K562 (cell line): ENCODE results near the gene EFCAB5. TPM values are rescaled to one million over a fixed set of nuclear protein-coding genes. Genes with fewer than 3 reads are reported as not detected.

ENCODE experiments used
- CHD4 ChIP-seq: fragments of 200-600 bp; sonication (generic); IDR thresholded peaks from 3 replicates; pipeline ENCODE4 v1.6.1; 2012; ENCODE audit warnings: low read depth, mild to moderate bottlenecking, mixed read lengths, low read length, inconsistent platforms; ENCODE audit not compliant: insufficient read depth, insufficient replicate concordance, poor library complexity, severe bottlenecking
- CREB1 ChIP-seq, 2 experiments: sonication (generic) in 1 of 2; formaldehyde crosslinking in 1 of 2; IDR thresholded peaks; 2 replicates each; pipeline versions ENCODE4 v1.6.1 to v1.8.0; 2012 to 2022; ENCODE audit warnings: inconsistent platforms in 1 of 2, mild to moderate bottlenecking in 1 of 2, missing genetic modification reagents in 1 of 2, moderate library complexity in 1 of 2
- ETS2 ChIP-seq: IDR thresholded peaks from 2 replicates; pipeline ENCODE4 v1.6.1; 2016; ENCODE audit warnings: borderline replicate concordance, missing genetic modification characterization, mild to moderate bottlenecking, moderate library complexity, missing compliant biosample characterization; ENCODE audit not compliant: poor library complexity, severe bottlenecking
- HDAC1 ChIP-seq, 2 experiments: fragments of 450-650 bp; IDR thresholded peaks; 2 replicates each; pipeline ENCODE4 v1.6.1; 2016 to 2017; ENCODE audit warnings: inconsistent platforms in 1 of 2, mild to moderate bottlenecking in 1 of 2, moderate library complexity in 1 of 2
- HMG20B ChIP-seq: fragments of 250-450 bp; sonication (Bioruptor Pico); IDR thresholded peaks from 2 replicates; pipeline ENCODE4 v1.5.0; 2021; ENCODE audit warnings: mild to moderate bottlenecking
- JUND ChIP-seq, 2 experiments: IDR thresholded peaks; 2 replicates in 1 of 2; 3 replicates in 1 of 2; pipeline ENCODE4 v1.6.1; 2011; ENCODE audit warnings: borderline replicate concordance in 2 of 2, low read depth in 2 of 2, low read length in 2 of 2, improper control_type of control experiment in 1 of 2, missing biosample characterization in 1 of 2, missing genetic modification characterization in 1 of 2, missing genetic modification reagents in 1 of 2
- KDM1A ChIP-seq, 2 experiments: fragments of 450-650 bp; IDR thresholded peaks; 2 replicates each; pipeline ENCODE4 v1.6.1; 2016; ENCODE audit warnings: mild to moderate bottlenecking in 2 of 2
- MAFK ChIP-seq: IDR thresholded peaks from 2 replicates; pipeline ENCODE4 v1.6.1; 2011; ENCODE audit warnings: low read length, improper control_type of control experiment
- NFRKB ChIP-seq: fragments of 450-650 bp; IDR thresholded peaks from 2 replicates; pipeline ENCODE4 v1.6.1; 2016; ENCODE audit warnings: low read depth
- NR3C1 ChIP-seq: sonication (generic); formaldehyde crosslinking; IDR thresholded peaks from 2 replicates; pipeline ENCODE4 v1.8.1; 2022; ENCODE audit warnings: missing genetic modification reagents
- PPARD ChIP-seq: fragments of 250-450 bp; sonication (Bioruptor Pico); IDR thresholded peaks from 2 replicates; pipeline ENCODE4 v1.8.0; 2022; ENCODE audit warnings: inconsistent platforms, mild to moderate bottlenecking, moderate library complexity
- SAFB ChIP-seq: fragments of 200-400 bp; formaldehyde crosslinking; IDR thresholded peaks from 2 replicates; pipeline ENCODE4 v1.6.1; 2017; ENCODE audit warnings: low read depth, low read length, borderline replicate concordance
- SRSF1 ChIP-seq: fragments of 200-400 bp; formaldehyde crosslinking; IDR thresholded peaks from 2 replicates; pipeline ENCODE4 v1.6.1; 2017; ENCODE audit warnings: mild to moderate bottlenecking, low read depth, low read length, moderate library complexity
- STAT5A ChIP-seq: IDR thresholded peaks from 2 replicates; pipeline ENCODE4 v1.6.1; 2012; ENCODE audit warnings: low read length, inconsistent platforms, borderline replicate concordance
- TCF7 ChIP-seq: sonication (generic); IDR thresholded peaks from 2 replicates; pipeline ENCODE4 v1.6.1; 2016; ENCODE audit warnings: antibody characterized with exemption, borderline replicate concordance
- USF2 ChIP-seq: sonication (generic); formaldehyde crosslinking; IDR thresholded peaks from 2 replicates; pipeline ENCODE4 v1.5.0; 2020; ENCODE audit warnings: missing genetic modification reagents
- ZNF134 ChIP-seq: fragments of 250-450 bp; sonication (Bioruptor Pico); conservative IDR thresholded peaks from 2 replicates; pipeline ENCODE4 v1.4.0; 2020
- ZNF140 ChIP-seq: fragments of 250-450 bp; sonication (Bioruptor Pico); IDR thresholded peaks from 2 replicates; pipeline ENCODE4 v1.8.0; 2021; ENCODE audit warnings: moderate library complexity, mild to moderate bottlenecking, inconsistent platforms
- ZNF24 ChIP-seq: fragments of 450-650 bp; IDR thresholded peaks from 2 replicates; pipeline ENCODE4 v1.6.1; 2016
- ZNF277 ChIP-seq: fragments of 250-450 bp; sonication (Bioruptor Pico); IDR thresholded peaks from 2 replicates; pipeline ENCODE4 v1.8.0; 2022; ENCODE audit warnings: inconsistent platforms, mild to moderate bottlenecking, moderate library complexity, borderline replicate concordance
- ZNF316 ChIP-seq: fragments of 450-650 bp; IDR thresholded peaks from 2 replicates; pipeline ENCODE4 v1.6.1; 2016
- ZNF347 ChIP-seq: fragments of 450-650 bp; formaldehyde crosslinking; IDR thresholded peaks from 2 replicates; pipeline ENCODE4 v1.4.0; 2020; ENCODE audit warnings: low read depth, mild to moderate bottlenecking, moderate library complexity
- ZSCAN29 ChIP-seq: fragments of 450-650 bp; IDR thresholded peaks from 2 replicates; pipeline ENCODE4 v1.6.1; 2017
- polyA plus RNA-seq, 8 experiments: library from polyadenylated mRNA; depleted of rRNA in 4 of 8; stranded (reverse) in 5 of 8; unstranded in 3 of 8; fragments of >200 nt; fragmentation: Nextera tagmentation in 2 of 8; fragmentation: Illumina TruSeq in 1 of 8; extraction: Ambion mirVana in 2 of 8; extraction: Trizol in 1 of 8; gene quantifications; 2 replicates each; pipeline versions ENCODE4 v1.2.1 to v1.2.3, GENCODE V29; 2011 to 2014; ENCODE audit warnings: inconsistent platforms in 1 of 8, missing spikeins in 1 of 8
- total RNA-seq, 7 experiments: library from RNA; depleted of rRNA in 6 of 7; stranded (reverse); fragments of >200 nt in 6 of 7; fragmentation: Illumina TruSeq in 2 of 7; extraction: Trizol in 2 of 7; gene quantifications; 2 replicates each; pipeline versions ENCODE4 v1.2.1 to v1.2.3, GENCODE V29; 2011 to 2021; ENCODE audit warnings: low replicate concordance in 1 of 7
- TF ChIP-seq, protein P1 (sequence below): IDR thresholded peaks from 2 replicates; pipeline ENCODE4 v1.6.1; 2011; ENCODE audit not compliant: insufficient read length; ENCODE audit errors: extremely low read depth
- TF ChIP-seq, protein P2 (sequence below): fragments of 450-650 bp; formaldehyde crosslinking; IDR thresholded peaks from 2 replicates; pipeline ENCODE4 v1.4.0; 2020; ENCODE audit warnings: mild to moderate bottlenecking, moderate library complexity

EFCAB5 gene
- total and polyA plus RNA-seq, 9 of the 15 experiments (the other 6 are each of a cell fraction or from before 2014, with no cell fraction given) = 0.06 to 0.11 TPM; not detected in 7

DNA sequence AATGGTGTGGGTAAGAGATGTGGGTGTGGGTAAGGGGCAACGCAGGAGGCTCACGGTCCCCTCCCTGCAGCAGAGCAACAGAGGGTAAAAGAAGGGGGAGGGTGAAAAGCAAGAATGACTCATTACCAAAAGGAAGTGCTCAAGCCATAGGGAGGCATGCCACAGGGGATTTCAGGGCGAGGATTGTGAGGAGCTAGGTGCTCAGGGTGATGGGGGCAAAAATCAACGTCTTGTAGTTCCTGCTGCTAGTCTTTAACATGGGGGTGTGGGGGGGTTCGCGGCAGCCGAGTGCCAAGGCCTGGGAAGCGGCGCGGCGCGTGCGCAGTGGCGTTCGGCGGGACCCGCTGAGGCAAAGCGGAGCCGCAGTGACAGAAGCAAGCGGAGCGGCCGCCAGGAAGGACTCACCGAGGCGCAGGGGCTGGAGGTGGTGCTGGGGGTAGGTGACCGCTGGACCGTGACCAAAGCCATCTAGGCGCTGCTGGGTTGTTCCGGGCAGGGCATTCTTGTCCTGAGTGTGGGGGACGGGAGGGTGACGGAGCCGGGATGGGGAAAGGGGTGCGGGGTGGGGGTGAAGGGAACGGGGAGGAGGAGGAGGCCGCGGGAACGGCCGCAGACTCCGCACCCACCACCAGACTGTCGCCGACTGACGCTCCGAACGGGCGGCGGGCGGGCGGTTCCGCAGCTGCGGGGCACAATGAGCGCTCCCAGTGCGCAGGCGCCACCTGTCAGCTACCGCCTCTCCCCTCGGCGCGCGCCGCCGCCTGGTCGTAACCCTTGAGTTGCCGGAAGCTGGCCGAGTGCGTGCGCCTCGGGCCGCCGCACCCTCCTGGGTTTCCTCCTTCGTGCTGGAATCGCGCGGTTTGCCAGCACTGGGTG lies 11.7 kb upstream of the EFCAB5 start, which contains the start of gene SSH2 (continued):
- no peak for TF ChIP-seq SRSF1
- TF ChIP-seq TCF7 = no peak
- no peak for TF ChIP-seq SAFB
- peak in 1 of 2 experiments; percentile 47; a peak in 1 of 4 replicates for TF ChIP-seq KDM1A (IDR thresholded peaks at IDR 0.05)
- peak; percentile 60; the same call in 1 of the 2 replicates for TF ChIP-seq NFRKB
- TF ChIP-seq ZNF134 (CRISPR knock-in tag) = no peak
- no peak for TF ChIP-seq ZNF140 (CRISPR knock-in tag)
- TF ChIP-seq USF2 (CRISPR knock-in tag) = no peak
- no peak for TF ChIP-seq ZSCAN29
- peak; percentile 88 for TF ChIP-seq JUND (IDR thresholded peaks at IDR 0.05; ENCODE audit: borderline replicate concordance, low read depth, low read length)
- peak; percentile 82; the same call in 2 of the 3 replicates for TF ChIP-seq JUND (tag; IDR thresholded peaks at IDR 0.05; ENCODE audit: borderline replicate concordance, low read depth, low read length)
- TF ChIP-seq, protein P1, sequence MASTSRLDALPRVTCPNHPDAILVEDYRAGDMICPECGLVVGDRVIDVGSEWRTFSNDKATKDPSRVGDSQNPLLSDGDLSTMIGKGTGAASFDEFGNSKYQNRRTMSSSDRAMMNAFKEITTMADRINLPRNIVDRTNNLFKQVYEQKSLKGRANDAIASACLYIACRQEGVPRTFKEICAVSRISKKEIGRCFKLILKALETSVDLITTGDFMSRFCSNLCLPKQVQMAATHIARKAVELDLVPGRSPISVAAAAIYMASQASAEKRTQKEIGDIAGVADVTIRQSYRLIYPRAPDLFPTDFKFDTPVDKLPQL = no peak
- no peak for TF ChIP-seq ETS2
- TF ChIP-seq HDAC1 (IDR thresholded peaks at IDR 0.05) = peak in 1 of 2 experiments; percentile 88; a peak in 2 of 4 replicates
- TF ChIP-seq ZNF277 (CRISPR knock-in tag) = no peak
- no peak for TF ChIP-seq NR3C1 (CRISPR knock-in tag)
- no peak; the same call in 1 of the 2 replicates for TF ChIP-seq ZNF316
- TF ChIP-seq MAFK = no peak
- TF ChIP-seq CHD4 = no peak
- TF ChIP-seq CREB1 (IDR thresholded peaks at IDR 0.05) = no peak
- no peak for TF ChIP-seq CREB1 (CRISPR knock-in tag; IDR thresholded peaks at IDR 0.05)
- no peak for TF ChIP-seq HMG20B (CRISPR knock-in tag)
- TF ChIP-seq, protein P2, sequence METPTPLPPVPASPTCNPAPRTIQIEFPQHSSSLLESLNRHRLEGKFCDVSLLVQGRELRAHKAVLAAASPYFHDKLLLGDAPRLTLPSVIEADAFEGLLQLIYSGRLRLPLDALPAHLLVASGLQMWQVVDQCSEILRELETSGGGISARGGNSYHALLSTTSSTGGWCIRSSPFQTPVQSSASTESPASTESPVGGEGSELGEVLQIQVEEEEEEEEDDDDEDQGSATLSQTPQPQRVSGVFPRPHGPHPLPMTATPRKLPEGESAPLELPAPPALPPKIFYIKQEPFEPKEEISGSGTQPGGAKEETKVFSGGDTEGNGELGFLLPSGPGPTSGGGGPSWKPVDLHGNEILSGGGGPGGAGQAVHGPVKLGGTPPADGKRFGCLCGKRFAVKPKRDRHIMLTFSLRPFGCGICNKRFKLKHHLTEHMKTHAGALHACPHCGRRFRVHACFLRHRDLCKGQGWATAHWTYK = no peak
- 0 out of 2 replicates have a peak, but pooled peaks have one; percentile 18 for TF ChIP-seq ZNF24
- no peak for TF ChIP-seq STAT5A
- TF ChIP-seq ZNF347 (CRISPR knock-in tag) = no peak
- TF ChIP-seq PPARD (CRISPR knock-in tag) = no peak
